Tibial nerve (tissue), 4 donors: ENCODE data around the gene CORO2A. TPM values are rescaled to one million over a fixed set of nuclear protein-coding genes. Genes with fewer than 3 reads are reported as not detected.
"Not testable (repeated sequence)": the region's sequence is repeated elsewhere in the genome, so short reads cannot be mapped to it uniquely, and the experiment has no call there.

Experiments used
- DNase-seq, 2 donors: peaks; one replicate each; pipeline ENCODE4 v3.0.0-alpha.2; 2019; ENCODE audit warnings: low spot score in 2 of 2
- H3K27ac ChIP-seq, 4 donors: fragments of 200-600 bp; sonication (generic) in 3 of 4; one replicate each; pipeline ENCODE4 v1.5.1; 2017 to 2019; ENCODE audit warnings: mild to moderate bottlenecking in 1 of 4
- H3K27me3 ChIP-seq, 2 donors: fragments of 200-600 bp; sonication (generic) in 1 of 2; one replicate each; pipeline versions ENCODE4 v1.5.1 to v1.6.0; 2017 to 2019
- H3K36me3 ChIP-seq, 3 donors: fragments of 200-600 bp; sonication (generic); one replicate each; pipeline ENCODE4 v1.5.1; 2018 to 2019
- H3K4me1 ChIP-seq, 4 donors: fragments of 200-600 bp; sonication (generic) in 3 of 4; one replicate each; pipeline ENCODE4 v1.5.1; 2017 to 2019
- H3K4me3 ChIP-seq, 4 donors: fragments of 200-600 bp; sonication (generic) in 3 of 4; one replicate each; pipeline ENCODE4 v1.5.1; 2017 to 2019; ENCODE audit warnings: mild to moderate bottlenecking in 1 of 4, moderate library complexity in 1 of 4
- H3K9me3 ChIP-seq, 4 donors: fragments of 200-600 bp; sonication (generic) in 3 of 4; one replicate each; pipeline ENCODE4 v1.5.1; 2017 to 2019
- CTCF ChIP-seq, 5 experiments: fragments of 200-600 bp in 3 of 5; fragments of 450-650 bp in 2 of 5; sonication (generic) in 3 of 5; IDR thresholded peaks; one replicate each; pipeline ENCODE4 v1.5.1; 2016 to 2019; ENCODE audit warnings: antibody characterized with exemption in 5 of 5, mild to moderate bottlenecking in 3 of 5, moderate library complexity in 2 of 5
- EP300 ChIP-seq, 2 donors: sonication (generic); formaldehyde crosslinking; IDR thresholded peaks; one replicate each; pipeline ENCODE4 v1.6.1; 2017; ENCODE audit warnings: antibody characterized with exemption in 2 of 2, mild to moderate bottlenecking in 1 of 2
- POLR2A ChIP-seq, 2 donors: fragments of 450-650 bp; IDR thresholded peaks; one replicate each; pipeline ENCODE4 v1.6.1; 2017; ENCODE audit warnings: antibody characterized with exemption in 2 of 2, mild to moderate bottlenecking in 2 of 2, moderate library complexity in 2 of 2
- WGBS, 2 donors: methylation state at CpG; one replicate each; pipeline ENCODE4 v1.1.5; 2018; 5-methylcytosine and 5-hydroxymethylcytosine counted together
- total RNA-seq, 4 donors: library from RNA; depleted of rRNA; stranded (reverse); fragments of >200 nt; gene quantifications; one replicate each; pipeline ENCODE4 v1.1.0, GENCODE V29; 2016

The CORO2A gene
- total RNA-seq, 4 donors from 2014 or later = 1.9 to 3.3 (median 3.2) TPM

GRCh38 chr9:98117984-98118639 lies 74.3 kb downstream of the CORO2A start:
- Histone ChIP-seq H3K27me3 (no peaks in the 10 kb centered on the region), H3K36me3 (no peaks in the 10 kb centered on the region), H3K4me1 (peaks cover 0 to 26% (median 11%) of the 10 kb centered on the region in 4 donors), H3K4me3 (peak overlapping the region; percentile 49 to 75 (median 72)), H3K9me3 (no peaks in the 10 kb centered on the region), H3K27ac (peak overlapping the region in 3 of 4 donors; percentile 72 to 87 (median 82))
- DNase-seq = no peak
- WGBS, 2 donors = 66 to 74% methylated on average over 5 of the region's 5 CpGs
- TF ChIP-seq CTCF (IDR thresholded peaks at IDR 0.05) = peak in 2 of 5 experiments; percentile 7 to 9
- TF ChIP-seq POLR2A (IDR thresholded peaks at IDR 0.05) = no peak

GRCh38 chr9:98117097-98117496 lies 75.3 kb downstream of the CORO2A start:
- peaks cover 0 to 26% (median 11%) of the 10 kb centered on the region in 4 donors for H3K4me1 ChIP-seq
- not testable (repeated sequence) for H3K27ac ChIP-seq, H3K27me3 ChIP-seq, H3K9me3 ChIP-seq, H3K4me3 ChIP-seq, DNase-seq, H3K36me3 ChIP-seq
- 96 to 99% methylated on average over 6 of the region's 6 CpGs for WGBS, 2 donors

- H3K27ac ChIP-seq = peak overlapping the region in 3 of 4 donors; percentile 17 to 77 (median 20)
These were observed 83.4 kb downstream of the CORO2A start for GRCh38 chr9:98109052-98109451.

GRCh38 chr9:98108531-98109031 lies 83.9 kb downstream of the CORO2A start:
- peaks cover 0 to 40% (median 0%) of the 10 kb centered on the region in 3 donors for H3K36me3 ChIP-seq
- 74 to 83% methylated on average over 5 of the region's 5 CpGs for WGBS, 2 donors
- no peaks in the 10 kb centered on the region for H3K27me3 ChIP-seq
- no peak for TF ChIP-seq POLR2A (IDR thresholded peaks at IDR 0.05)
- TF ChIP-seq EP300 (IDR thresholded peaks at IDR 0.05) = no peak
- no peak for TF ChIP-seq CTCF (IDR thresholded peaks at IDR 0.05)
- H3K27ac ChIP-seq = peak overlapping the region in 3 of 4 donors; percentile 17 to 77 (median 37)
- no peak for DNase-seq
- H3K4me3 ChIP-seq = no peak overlapping the region
- peaks cover 0 to 12% (median 0%) of the 10 kb centered on the region in 4 donors for H3K9me3 ChIP-seq
- peaks cover 0 to 31% (median 0%) of the 10 kb centered on the region in 4 donors for H3K4me1 ChIP-seq

More at GRCh38 chr9:98109052-98109451, 83.4 kb downstream of the CORO2A start:
- Histone ChIP-seq H3K27me3 (no peaks in the 10 kb centered on the region), H3K4me1 (peaks cover 0 to 27% (median 0%) of the 10 kb centered on the region in 4 donors), H3K36me3 (peaks cover 0 to 40% (median 0%) of the 10 kb centered on the region in 3 donors), H3K9me3 (peaks cover 0 to 12% (median 0%) of the 10 kb centered on the region in 4 donors), H3K4me3 (no peak overlapping the region)
- no peak for DNase-seq
- 48 to 49% methylated on average over 3 of the region's 3 CpGs for WGBS, 2 donors
- no peak for TF ChIP-seq EP300 (IDR thresholded peaks at IDR 0.05)

- Histone ChIP-seq H3K9me3 (peaks cover 0 to 12% (median 0%) of the 10 kb centered on the region in 4 donors), H3K4me3 (no peak overlapping the region), H3K27me3 (no peaks in the 10 kb centered on the region), H3K27ac (peak overlapping the region in 2 of 4 donors; percentile 17 to 77), H3K4me1 (peaks cover 0 to 37% (median 0%) of the 10 kb centered on the region in 4 donors), H3K36me3 (peaks cover 0 to 40% (median 0%) of the 10 kb centered on the region in 3 donors)
- no peak for DNase-seq
- 90 to 95% methylated on average over 2 of the region's 2 CpGs for WGBS, 2 donors
- no peak for TF ChIP-seq EP300 (IDR thresholded peaks at IDR 0.05)
- no peak for TF ChIP-seq POLR2A (IDR thresholded peaks at IDR 0.05)
- no peak for TF ChIP-seq CTCF (IDR thresholded peaks at IDR 0.05)
These were observed 84.5 kb downstream of the CORO2A start for GRCh38 chr9:98107926-98108325.

GRCh38 chr9:98105006-98105405 lies 87.4 kb downstream of the CORO2A start:
- no peak for TF ChIP-seq CTCF (IDR thresholded peaks at IDR 0.05)
- no peak for TF ChIP-seq EP300 (IDR thresholded peaks at IDR 0.05)
- no peak for TF ChIP-seq POLR2A (IDR thresholded peaks at IDR 0.05)
- Histone ChIP-seq H3K27ac (peak overlapping the region in 2 of 4 donors; percentile 25 to 59), H3K4me3 (no peak overlapping the region), H3K27me3 (no peaks in the 10 kb centered on the region), H3K36me3 (peaks cover 0 to 40% (median 0%) of the 10 kb centered on the region in 3 donors), H3K4me1 (peaks cover 0 to 55% (median 5%) of the 10 kb centered on the region in 4 donors), H3K9me3 (peaks cover 0 to 12% (median 0%) of the 10 kb centered on the region in 4 donors)
- 93 to 96% methylated on average over 5 to 7 of the region's 7 CpGs for WGBS, 2 donors
- no peak for DNase-seq
